Measurements from ENCODE around the gene UNC79. TPM values are rescaled to one million over a fixed set of nuclear protein-coding genes. Genes with fewer than 3 reads are reported as not detected.

The UNC79 gene
- total and polyA plus RNA-seq, 10 of the 15 experiments (the other 5 are each of a cell fraction or from before 2014, with no cell fraction given): 0.04 to 0.29 (median 0.14) TPM

DNA sequence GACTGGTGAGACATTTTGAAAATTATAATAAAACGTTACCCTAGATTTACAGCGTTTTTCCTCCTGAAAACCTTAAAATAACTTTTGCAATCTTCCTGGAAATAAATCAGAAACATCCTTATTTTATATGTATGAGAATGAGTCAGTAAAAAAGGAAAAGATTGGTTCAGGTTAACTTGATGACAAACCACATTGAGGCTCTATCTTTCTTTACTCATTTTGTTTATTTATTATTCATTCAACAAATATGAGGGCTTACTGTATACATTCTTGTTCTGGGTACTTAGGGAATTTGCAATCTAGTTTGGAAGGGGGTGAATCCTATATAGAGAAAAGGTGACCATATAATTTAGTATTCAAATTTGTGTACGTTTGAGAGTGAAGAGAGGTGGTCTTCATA, 156.6 kb downstream of the UNC79 start:
- WGBS (ENCODE audit: insufficient coverage, insufficient replicate concordance, low lambda C conversion rate, missing lambda C conversion rate): 1% methylated on average over 3 of the region's 3 CpGs
- ChIA-PET RAD21 (ENCODE audit: unreplicated experiment) (no interaction called here), SMC1A (ENCODE audit: uncharacterized antibody, unreplicated experiment) (interaction anchor here (0.7 to 1.3 kb wide), 3 partner anchors 28 to 81 kb away, joined by 3 read pairs; no protein-coding TSS in a partner anchor), POLR2A (no interaction called here), CTCF (no interaction called here)
- BruUV-seq (replicated peaks): no TSS peak
- H4K20me1 ChIP-seq (ENCODE audit: control insufficient read depth, insufficient read depth): no peaks in the 10 kb centered on the region
- H2AFZ ChIP-seq (ENCODE audit: control insufficient read depth, low read depth, low read length): no peak overlapping the region
- H3K27me3 ChIP-seq (replicated peaks in 1 of 2; ENCODE audit: control insufficient read depth in 2 of 2, insufficient read depth in 2 of 2, low read length in 1 of 2): no peaks in the 10 kb centered on the region
- no peaks in the 10 kb centered on the region for H3K36me3 ChIP-seq (ENCODE audit: control insufficient read depth in 2 of 2, insufficient read depth in 2 of 2, low read length in 1 of 2)
- H3K9ac ChIP-seq (ENCODE audit: control insufficient read depth, insufficient read depth, low read length): no peak overlapping the region
- no peak for DNase-seq (ENCODE audit: low read depth, low spot score)
- H3K27ac ChIP-seq (ENCODE audit: control insufficient read depth, insufficient read depth): no peak overlapping the region
- H3K4me2 ChIP-seq (ENCODE audit: control insufficient read depth, insufficient read depth): no peak overlapping the region
- TF ChIP-seq ZNF274 (IDR thresholded peaks at IDR 0.05; ENCODE audit: insufficient read depth, insufficient read length) (no peak), ZSCAN29 (IDR thresholded peaks at IDR 0.05) (no peak), NFXL1 (IDR thresholded peaks at IDR 0.05; ENCODE audit: borderline replicate concordance) (no peak), CHD2 (IDR thresholded peaks at IDR 0.05; ENCODE audit: borderline replicate concordance, low read depth, low read length) (no peak), ATF3 (IDR thresholded peaks at IDR 0.05; ENCODE audit: borderline replicate concordance, extremely low read depth, low read depth, low read length) (no peak), NRF1 (conservative IDR thresholded peaks at IDR 0.05; ENCODE audit: low read depth, low read length) (no peak), STAT1 (conservative IDR thresholded peaks at IDR 0.05) (no peak), MYC (IDR thresholded peaks at IDR 0.05; ENCODE audit: insufficient read depth, insufficient read length, insufficient replicate concordance, low read length, severe bottlenecking) (no peak)
- TF ChIP-seq, protein P1, sequence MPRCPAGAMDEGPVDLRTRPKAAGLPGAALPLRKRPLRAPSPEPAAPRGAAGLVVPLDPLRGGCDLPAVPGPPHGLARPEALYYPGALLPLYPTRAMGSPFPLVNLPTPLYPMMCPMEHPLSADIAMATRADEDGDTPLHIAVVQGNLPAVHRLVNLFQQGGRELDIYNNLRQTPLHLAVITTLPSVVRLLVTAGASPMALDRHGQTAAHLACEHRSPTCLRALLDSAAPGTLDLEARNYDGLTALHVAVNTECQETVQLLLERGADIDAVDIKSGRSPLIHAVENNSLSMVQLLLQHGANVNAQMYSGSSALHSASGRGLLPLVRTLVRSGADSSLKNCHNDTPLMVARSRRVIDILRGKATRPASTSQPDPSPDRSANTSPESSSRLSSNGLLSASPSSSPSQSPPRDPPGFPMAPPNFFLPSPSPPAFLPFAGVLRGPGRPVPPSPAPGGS (IDR thresholded peaks at IDR 0.05; ENCODE audit: borderline replicate concordance, insufficient read depth, low read depth, low read length, poor library complexity, severe bottlenecking): no peak
- no peak overlapping the region for H3K4me3 ChIP-seq
- FAIRE-seq: no peak
- no peaks in the 10 kb centered on the region for H3K9me3 ChIP-seq (replicated peaks; ENCODE audit: control insufficient read depth, insufficient read depth, low read length)
- H3K4me1 ChIP-seq (ENCODE audit: control insufficient read depth, insufficient read depth, low read length): no peaks in the 10 kb centered on the region
- in situ Hi-C loops (cut with MboI) (no loop called here), intact Hi-C loops (cut with micrococcal nuclease; ENCODE audit: unreplicated experiment) (no loop called here)
- ATAC-seq: no peak
- no peaks in the 10 kb centered on the region for H3K79me2 ChIP-seq (ENCODE audit: control insufficient read depth, insufficient read depth, low read length)
